GM12891 (cell line): Measurements from ENCODE around the gene MYO1C.
"Not testable (repeated sequence)": the region's sequence is repeated elsewhere in the genome, so short reads cannot be mapped to it uniquely, and the experiment has no call there.

ENCODE experiments used
- DNase-seq: peaks from one replicate; pipeline ENCODE4 v3.0.0; 2011; ENCODE audit warnings: low spot score; ENCODE audit not compliant: insufficient read length
- FAIRE-seq: peaks from 2 replicates; lab custom pipeline; 2011; peaks lifted over from hg19 to GRCh38; lab: Jason Lieb, UNC
- PAX5 ChIP-seq: IDR thresholded peaks from 2 replicates; pipeline ENCODE4 v1.6.1; 2011; ENCODE audit warnings: low read length, moderate library complexity, mild to moderate bottlenecking; ENCODE audit not compliant: insufficient read depth, severe bottlenecking
- POLR2A ChIP-seq: IDR thresholded peaks from 2 replicates; pipeline ENCODE4 v1.6.1; 2011; ENCODE audit warnings: low read depth, low read length, control low read depth
- POLR2AphosphoS5 ChIP-seq: IDR thresholded peaks from 2 replicates; pipeline ENCODE4 v1.6.1; 2011; ENCODE audit warnings: low read depth, low read length, control low read depth
- POU2F2 ChIP-seq: IDR thresholded peaks from 2 replicates; pipeline ENCODE4 v1.6.1; 2011; ENCODE audit warnings: low read depth, mild to moderate bottlenecking, control low read depth, low read length, moderate library complexity
- SPI1 ChIP-seq: IDR thresholded peaks from 2 replicates; pipeline ENCODE4 v1.6.1; 2011; ENCODE audit warnings: low read depth, low read length, control low read depth
- TAF1 ChIP-seq: IDR thresholded peaks from 2 replicates; pipeline ENCODE4 v1.6.1; 2011; ENCODE audit warnings: low read depth, low read length, control low read depth

The MYO1C gene

DNA sequence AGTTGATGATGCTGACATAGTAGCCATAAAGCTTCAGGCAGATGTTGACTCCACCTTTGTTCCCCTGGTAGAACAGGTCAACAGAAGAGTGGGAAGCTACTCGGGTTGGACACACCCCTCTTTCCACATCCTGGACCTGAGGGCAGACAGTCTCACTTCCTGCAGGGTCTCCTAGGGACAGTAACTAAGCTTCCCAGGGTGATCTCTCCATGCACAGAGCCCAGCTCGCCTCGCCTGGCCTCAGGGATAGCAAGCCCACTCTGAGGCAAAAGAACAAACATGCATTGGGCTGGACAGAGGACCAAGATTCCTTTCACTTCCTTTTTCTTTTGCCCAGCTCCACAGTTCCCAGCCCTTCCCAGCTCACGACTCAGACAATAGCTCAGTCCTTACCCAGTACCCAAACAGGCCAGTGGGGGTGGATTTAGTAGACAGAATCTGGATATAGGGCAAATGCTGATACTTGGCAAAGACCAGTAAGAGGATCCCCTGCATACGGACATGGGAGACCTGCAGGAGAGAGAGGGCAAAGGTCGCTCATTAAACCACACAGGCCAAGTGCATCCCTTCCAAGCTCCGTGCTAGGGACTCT lies 16.9 kb upstream of the MYO1C start:
- FAIRE-seq (no peak), DNase-seq (no peak)
- TF ChIP-seq SPI1 (no peak), POLR2A (no peak), TAF1 (no peak), POLR2AphosphoS5 (no peak), POU2F2 (no peak), PAX5 (no peak)

DNA sequence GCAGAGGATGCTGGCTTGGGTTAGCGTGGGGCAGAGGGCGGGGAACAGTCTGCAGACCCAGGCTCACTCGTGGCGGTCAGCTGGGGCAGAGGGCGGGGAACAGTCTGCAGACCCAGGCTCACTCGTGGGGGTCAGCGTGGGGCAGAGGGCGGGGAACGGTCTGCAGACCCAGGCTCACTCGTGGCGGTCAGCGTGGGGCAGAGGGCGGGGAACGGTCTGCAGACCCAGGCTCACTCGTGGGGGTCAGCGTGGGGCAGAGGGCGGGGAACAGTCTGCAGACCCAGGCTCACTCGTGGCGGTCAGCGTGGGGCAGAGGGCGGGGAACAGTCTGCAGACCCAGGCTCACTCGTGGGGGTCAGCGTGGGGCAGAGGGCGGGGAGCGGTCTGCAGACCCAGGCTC lies 16.2 kb upstream of the MYO1C start:
- FAIRE-seq, DNase-seq: not testable (repeated sequence)

DNA sequence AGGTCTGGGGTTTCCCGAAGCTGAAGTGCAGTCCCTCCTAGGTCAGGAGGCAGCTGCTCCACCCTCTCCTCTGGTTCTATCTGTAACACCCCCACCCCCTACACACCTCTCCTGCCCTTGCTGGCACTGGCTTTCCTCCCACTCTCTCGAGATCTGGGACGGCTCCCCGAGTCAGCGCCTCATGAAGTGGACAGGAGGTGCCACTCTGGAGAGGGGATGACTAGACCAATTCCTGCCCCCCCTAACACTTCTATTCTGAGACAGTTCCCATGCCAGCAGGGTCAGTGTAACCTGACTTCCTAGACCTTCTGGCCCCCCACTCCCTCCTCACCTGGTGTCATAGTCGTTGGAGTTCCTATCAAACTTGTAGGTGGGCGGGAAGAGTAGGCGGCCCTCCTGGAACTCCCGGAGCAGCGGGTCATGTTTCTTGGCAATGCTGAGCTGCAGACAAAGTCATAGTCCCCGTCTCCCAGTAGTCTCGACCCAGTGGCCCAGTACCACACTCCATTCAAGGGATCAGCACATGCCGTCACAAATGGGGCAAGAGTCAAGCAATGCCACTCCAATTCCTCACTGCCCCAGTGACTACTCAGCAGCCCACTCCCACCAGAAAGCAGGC lies 14.3 kb upstream of the MYO1C start:
- no peak for FAIRE-seq

DNA sequence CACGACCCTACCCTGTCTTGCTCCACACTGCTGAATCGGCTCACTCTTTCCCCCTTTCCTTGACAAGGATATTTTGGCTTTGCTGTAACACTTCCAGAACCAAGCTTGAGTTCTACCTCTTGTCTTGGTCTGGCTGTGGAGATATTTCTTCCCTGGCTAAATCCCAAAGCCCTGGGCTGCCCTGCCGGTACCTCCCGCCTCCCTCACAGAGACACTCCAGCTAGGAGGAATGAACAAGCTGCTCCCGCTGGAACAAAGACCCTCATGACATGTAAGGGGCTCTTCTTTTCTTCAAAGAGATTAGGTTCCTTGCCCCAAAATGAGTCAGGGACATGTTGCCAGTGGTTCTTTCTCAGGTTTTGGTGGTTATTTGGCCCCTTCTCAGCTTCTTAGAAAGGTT lies 13.1 kb upstream of the MYO1C start:
- no peak for DNase-seq
- no peak for TF ChIP-seq POLR2A
- TF ChIP-seq TAF1 = no peak
- TF ChIP-seq POU2F2 = no peak
- no peak for TF ChIP-seq POLR2AphosphoS5
- no peak for TF ChIP-seq SPI1
- TF ChIP-seq PAX5 = no peak
- FAIRE-seq = no peak

More for the DNA sequence above, 14.3 kb upstream of the MYO1C start:
- no peak for DNase-seq
- no peak for TF ChIP-seq TAF1
- TF ChIP-seq POLR2AphosphoS5 = no peak
- no peak for TF ChIP-seq POLR2A
- TF ChIP-seq POU2F2 = no peak
- no peak for TF ChIP-seq SPI1
- TF ChIP-seq PAX5 = no peak

DNA sequence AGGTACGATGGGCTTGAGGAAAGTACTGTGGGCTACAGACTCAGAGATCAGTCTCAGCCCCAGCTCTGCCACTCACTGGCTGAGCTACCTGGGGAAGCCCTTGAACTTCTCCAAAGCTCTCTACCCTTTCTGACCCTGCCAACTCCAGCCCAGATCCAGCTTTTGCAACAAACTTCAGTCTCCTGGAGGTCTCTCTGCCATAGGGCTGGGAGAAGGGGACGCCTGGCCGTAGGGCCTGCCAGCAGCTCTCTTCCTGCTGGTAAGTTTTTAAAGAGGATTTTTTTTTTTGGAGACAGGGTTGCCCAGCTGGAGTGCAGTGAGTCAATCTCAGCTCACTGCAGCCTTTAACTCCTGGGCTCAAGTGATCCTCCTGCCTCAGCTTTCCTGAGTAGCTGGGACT lies 12.4 kb upstream of the MYO1C start:
- TF ChIP-seq POU2F2 (no peak), POLR2AphosphoS5 (no peak), TAF1 (no peak), POLR2A (no peak), SPI1 (no peak)
- no peak for DNase-seq
- no peak for FAIRE-seq

DNA sequence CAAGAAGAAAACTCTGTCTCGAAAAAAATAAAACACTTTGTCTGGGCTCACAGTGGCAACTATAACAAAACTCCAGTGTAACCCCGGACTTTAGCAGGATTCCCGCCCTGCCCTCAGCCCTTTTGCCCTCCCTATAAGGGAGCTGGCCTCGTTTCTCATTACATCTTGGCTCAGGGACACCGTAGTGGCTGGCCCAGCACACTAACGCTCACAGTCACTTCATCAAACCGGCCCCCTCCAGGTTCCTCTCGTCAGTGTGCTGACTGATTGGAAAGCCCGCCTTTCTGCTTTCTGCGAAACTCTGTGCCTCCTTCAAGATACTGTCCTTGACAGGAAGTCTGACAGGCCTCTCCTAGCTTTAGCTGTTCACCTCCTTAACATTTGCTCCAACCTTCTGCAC lies 11.2 kb upstream of the MYO1C start:
- TF ChIP-seq TAF1 (no peak), SPI1 (no peak), PAX5 (no peak), POLR2AphosphoS5 (no peak), POU2F2 (no peak), POLR2A (no peak)
- FAIRE-seq = no peak
- DNase-seq = no peak

DNA sequence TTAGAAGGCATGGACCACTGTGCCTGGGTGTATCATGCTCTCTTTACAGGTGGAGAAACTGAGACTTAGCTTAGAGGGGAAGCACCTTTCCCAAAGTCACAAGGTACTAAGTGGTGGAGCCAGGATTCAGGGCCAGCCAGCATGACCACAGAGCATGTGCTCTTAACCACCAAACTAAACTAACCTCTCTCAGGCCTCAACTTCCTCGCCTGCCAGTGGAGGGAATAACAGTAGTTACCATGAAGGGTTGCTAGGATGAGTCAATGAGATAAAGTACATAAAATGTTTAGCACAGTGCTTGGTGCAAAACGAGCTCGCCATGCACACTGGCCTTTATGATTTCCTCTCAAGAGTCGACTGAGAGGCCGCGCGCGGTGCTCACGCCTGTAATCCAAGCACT lies 6.4 kb upstream of the MYO1C start:
- DNase-seq = no peak
- no peak for TF ChIP-seq TAF1
- no peak for TF ChIP-seq POLR2A
- TF ChIP-seq POLR2AphosphoS5 = no peak
- no peak for FAIRE-seq

DNA sequence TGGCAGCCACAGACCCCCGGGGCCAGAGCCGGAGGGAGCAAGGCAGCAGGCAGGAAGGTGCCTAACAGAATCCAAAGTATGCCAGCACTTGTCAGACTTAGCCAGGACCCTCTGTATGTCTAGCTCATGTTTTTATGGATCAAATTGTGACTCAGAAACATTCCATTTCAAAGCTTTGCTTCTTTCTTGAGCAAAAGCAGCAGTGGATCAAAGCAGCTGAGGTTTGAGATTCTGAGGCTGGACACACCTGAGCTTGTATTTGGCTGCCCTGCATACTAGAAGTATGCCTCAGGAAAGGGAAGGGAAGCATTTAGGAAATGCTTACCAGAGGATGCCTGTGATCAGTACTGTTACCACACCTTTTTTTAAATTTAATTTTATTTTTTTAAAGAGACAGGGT lies 5.7 kb upstream of the MYO1C start:
- TF ChIP-seq POLR2A (no peak), TAF1 (no peak), SPI1 (no peak), POU2F2 (no peak), PAX5 (no peak), POLR2AphosphoS5 (no peak)
- FAIRE-seq = no peak
- no peak for DNase-seq

DNA sequence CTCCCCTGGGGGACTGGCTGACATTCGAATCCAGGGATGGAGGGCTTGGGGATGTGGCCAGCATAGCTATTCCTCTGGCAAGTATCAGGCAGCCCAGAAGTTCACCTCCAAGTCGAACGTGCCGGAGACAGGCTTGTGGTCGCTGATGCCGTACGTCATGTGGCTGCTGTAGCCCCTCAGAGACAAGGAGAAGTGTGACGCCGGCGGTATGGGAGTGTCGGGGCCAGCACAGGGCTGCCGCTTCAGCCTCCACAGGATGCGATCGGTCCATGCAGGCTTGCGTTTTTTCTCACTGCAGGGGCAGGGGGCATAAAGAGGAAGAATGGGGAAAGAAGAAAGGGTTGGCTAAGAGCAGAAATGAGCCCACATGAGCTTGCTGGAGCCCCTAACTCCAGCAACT lies 5.3 kb upstream of the MYO1C start:
- TF ChIP-seq SPI1 = no peak
- no peak for TF ChIP-seq POLR2A
- TF ChIP-seq TAF1 = no peak
- DNase-seq = no peak
- FAIRE-seq = no peak

DNA sequence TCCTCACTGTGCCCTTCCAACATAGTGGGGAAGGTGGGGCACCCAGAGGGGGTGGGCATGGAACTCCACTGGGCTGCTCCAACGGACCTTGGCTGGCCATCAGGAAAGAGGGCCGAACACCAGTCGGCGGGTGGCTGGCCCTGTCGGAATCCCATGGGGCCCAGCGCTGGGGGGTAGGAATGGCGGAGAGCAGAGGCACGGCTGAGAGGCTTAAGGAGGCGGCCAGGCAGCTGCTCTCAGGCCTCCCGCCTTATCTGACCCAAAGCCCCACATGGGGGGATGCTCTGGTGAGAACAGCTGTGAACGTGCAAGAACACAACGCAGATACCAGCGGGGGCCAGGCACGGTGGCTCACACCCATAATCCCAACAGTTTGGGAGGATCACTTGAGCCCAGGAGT lies 4.4 kb upstream of the MYO1C start:
- TF ChIP-seq POLR2A (no peak), POLR2AphosphoS5 (no peak), TAF1 (no peak), PAX5 (no peak), POU2F2 (no peak), SPI1 (no peak)
- FAIRE-seq (no peak), DNase-seq (no peak)

DNA sequence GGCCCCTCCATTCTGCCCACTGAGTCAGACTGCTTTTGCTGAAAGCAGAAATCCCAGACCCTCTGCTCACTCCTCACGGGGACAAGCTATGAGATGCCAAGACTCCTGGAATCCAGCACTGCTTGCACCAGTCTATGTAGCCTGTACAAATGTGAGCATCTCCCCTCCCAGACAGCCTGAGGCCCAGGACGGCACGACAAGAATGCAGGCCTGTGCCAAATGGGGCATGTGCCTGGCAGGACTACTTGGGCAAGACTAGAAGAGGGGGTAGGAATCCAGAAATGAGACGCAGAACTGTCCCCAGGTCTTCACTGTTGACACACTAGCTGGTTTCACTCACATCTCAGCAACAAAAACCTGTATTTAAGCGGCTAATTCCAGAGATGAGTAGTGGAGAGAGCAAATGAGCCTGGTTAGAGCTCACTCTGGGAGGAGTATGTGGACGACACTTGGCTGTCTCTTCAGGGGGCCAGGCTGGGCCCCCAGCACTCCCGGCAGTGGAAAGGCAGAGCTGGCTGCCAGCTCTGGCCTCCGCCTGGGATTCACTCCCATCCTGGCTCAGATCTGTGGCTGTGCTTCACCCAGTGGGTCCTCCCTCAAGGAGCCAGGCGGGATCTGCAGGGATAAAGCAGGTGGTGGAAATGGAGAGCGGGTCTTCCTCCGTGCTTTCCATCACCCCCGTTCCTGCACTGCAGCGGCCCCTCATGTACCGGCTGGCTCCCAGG lies 2.9 kb upstream of the MYO1C start:
- FAIRE-seq (no peak), DNase-seq (no peak)
- TF ChIP-seq TAF1 = no peak
- no peak for TF ChIP-seq PAX5
- no peak for TF ChIP-seq POLR2A
- TF ChIP-seq SPI1 = no peak
- TF ChIP-seq POLR2AphosphoS5 = no peak
